Activated CD8-positive, alpha-beta memory T cell treated with anti-CD3 and anti-CD28 coated beads for 4 hours (primary cell): ENCODE measurements around the gene DCXR.

Experiments
- DNase-seq, 2 donors: peaks; one replicate each; pipeline ENCODE4 v3.0.0-alpha.2; 2020; ENCODE audit warnings: low read depth in 2 of 2

The DCXR gene

DNA sequence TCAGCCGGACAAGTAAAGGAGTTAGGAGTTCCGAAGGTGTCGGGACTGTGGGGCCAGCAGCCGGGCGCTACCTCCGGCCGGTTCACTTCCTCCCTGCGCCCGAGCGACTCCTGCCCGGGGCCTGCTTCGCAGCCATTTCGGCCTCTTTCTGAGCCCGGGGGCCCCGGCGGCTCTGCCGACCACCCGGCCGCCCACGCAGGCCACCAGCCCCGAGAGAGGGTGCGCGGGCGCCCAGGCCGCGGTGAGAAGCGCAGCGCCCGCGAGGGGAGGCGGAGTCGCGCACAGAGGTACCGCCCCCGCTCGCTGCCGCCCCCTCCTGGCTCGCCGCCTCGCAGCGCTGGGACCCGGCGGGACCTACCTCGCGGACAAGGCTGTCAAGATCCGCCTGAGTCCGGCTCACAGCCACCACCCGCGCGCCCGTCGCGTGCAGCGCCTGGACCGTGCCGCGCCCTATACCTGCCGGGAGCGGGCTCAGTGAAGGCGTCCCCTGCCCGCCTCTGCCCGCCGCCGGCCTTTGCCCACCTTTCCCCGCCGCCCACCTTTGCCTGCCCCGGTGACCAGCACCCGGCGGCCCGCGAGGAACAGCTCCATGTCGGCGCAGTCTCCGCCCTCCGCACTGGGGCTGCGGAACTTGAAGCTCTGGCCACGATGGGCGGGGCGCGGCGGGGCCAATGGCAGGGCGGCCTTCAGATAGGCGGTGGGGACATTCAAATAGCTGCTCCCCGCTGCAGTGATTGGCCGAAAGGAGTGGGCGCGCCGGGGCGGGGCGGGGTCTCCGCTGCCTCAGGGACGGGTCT is at the start of gene DCXR:
TSS of gene DCXR (minus strand) at position 606 of the 797 bp plus-strand sequence. CDS start at position 591, 15 bp downstream.
- DNase-seq: peak; percentile 84 to 86

DNA sequence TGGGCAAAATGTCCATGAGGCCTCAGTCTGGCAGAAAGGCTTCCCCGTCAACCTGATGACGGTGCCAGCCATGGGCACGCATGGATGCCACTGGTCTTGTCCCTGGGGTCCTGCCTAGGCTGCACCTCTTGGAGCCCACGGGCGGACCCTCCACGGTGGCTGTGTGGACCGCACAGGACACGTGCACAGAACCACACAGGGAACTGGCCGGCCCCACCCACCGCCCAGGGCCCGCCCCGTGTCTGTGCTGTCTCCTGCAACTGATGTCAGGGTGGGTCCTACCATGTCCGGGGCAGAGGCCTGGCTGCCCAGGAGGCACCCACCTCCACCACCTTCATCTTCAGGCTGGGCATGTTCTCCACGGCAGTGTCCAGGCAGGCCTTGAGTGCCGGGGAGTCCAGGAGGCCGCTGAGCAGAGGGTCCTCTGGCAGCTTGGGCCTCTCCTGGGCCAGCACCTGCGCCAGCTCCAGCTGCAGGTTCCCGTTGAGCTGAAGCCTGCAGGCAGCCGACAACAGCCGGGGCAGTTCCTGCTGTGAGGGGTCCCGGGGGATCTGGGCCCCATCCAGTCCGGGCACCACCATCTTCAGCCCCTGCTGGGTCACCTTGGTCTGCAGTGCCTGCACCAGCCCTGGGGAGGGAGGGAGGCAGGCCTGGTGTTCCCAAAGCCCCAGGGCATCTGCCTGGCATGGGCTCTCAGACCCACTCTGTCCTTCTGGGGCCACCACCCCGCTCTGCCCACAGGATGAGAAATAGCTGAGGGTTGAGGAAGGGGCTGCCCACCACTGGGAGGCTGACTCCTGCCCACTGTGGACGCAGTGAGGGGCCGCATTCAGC is 48.7 kb upstream of the DCXR start:
- no peak for DNase-seq

DNA sequence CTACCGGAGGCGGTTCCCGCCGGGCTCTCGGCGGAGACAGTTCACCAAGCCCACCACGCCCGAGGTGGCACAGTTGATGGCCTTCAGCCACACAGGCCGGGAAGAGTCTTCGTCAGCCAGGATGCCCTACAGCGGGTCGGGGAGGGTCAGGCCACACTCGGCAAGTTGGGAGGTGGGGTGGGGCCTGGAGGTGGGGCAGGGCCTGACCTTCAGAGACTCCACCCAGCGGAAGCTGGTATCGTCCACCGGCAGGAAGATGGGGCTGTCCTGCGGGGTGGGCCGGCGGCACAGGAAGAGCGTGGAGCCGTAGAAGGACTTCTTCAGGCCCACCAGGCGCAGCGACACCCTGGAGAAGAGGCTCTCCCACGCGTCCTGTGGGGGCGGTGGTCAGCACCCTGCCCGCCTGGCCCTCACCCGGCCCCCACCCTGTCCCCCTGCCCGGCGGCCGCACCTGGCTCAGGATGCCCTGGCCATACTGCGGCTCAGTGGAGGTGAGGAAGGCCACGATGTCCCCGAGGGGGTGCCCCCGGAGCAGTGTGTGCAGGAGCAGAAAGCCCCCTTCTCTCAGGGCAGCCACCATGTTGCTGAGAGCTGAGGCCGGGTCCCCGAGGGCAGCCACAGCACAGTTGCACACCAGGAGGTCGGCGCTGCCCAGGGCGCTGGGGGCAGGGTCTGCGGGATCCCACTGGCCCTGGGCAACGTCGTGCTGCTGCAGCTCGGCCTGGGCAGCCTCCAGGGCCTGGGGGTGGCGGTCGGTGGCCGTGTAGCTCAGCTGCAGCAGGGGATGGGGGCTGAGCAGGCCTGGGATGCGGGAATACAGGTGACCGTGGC is 47.7 kb upstream of the DCXR start:
- no peak for DNase-seq

DNA sequence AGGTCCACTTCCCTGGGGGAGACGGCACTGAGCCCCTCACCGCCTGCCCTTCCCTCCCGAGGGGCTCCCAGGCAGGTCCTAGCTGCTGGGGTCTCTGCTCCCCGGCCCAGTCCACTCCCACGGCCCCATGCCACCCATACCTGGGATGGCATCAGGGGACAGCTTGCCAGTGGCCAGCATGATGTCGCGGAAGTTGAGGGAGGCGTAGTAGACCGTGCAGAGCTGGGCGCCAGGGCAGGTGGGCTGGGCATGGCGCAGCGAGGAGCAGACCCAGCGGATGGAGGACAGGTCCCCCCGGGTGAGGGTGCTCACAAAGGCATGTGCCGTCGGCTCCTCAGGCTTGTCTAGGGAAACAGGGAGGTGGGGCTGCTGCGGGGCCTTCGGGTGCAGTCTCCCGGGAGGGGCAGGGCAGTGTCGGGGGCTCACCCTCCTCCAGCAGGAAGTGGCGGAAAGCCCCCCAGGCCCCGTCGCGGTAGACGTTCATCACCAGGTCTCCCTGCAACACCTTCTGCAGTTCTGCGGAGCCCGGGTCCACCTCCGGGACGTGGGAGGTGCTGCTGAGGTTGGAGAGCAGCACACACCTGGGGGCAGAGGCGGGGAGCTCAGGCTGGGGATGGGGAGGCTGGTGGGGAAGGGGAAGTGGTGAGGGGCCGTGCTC is 47.0 kb upstream of the DCXR start:
- no peak for DNase-seq

DNA sequence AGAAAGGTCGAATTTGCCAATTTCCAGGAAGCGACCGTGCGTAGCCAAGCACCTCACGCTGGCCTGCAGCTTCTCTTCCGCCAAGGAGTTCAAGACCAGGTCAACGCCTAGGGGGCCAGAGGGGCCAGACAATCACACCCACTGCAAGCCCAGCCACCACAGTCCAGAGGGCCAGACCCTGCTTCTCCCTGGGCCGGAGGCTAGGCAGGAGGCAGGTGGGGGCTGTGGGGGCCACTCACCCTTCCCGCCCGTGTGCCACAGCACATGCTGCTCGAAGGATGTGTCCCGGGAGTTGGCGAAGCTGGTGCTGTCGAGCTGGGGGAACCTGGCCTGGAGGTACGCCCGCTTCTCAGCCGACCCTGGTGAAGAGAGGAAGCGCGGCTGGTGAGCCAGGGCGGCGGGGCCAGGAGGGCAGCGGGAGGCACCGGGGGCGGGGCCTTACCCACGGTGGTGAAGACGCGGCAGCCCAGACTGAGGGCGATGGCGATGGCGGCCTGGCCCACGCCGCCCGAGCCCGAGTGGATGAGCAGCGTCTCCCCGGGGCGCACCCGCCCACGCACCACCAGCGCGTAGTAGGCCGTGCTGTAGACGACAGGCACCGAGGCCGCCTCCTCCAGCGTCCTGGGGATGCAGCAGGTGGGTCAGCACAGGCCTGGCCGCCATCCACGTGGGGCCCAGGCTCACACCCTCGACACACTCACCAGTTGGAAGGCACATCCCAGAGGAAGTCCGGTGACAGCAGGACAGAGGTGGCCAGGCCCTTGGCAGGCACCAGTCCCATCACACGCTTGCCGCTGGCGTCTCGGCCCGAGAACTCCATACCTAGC is 46.2 kb upstream of the DCXR start:
- no peak for DNase-seq

DNA sequence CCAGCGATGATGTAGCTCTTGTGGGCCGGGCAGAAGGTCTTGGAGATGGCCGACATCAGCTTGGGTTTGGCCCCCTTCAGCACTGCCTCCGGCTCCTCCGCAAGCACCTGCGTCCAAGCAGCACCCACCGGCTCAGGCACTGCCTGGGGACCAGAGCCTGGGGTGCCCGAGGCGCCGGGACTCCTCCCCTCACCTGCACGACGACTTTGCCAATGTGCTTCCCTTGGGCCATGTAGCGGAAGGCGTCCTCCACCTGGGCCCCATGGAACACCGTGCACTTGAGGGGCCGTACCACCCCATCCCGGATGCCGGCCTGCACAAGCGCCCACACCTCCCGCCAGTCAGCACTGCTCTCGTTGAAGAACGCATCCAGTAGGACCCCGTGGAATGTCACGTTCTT is 45.5 kb upstream of the DCXR start:
- DNase-seq: no peak

DNA sequence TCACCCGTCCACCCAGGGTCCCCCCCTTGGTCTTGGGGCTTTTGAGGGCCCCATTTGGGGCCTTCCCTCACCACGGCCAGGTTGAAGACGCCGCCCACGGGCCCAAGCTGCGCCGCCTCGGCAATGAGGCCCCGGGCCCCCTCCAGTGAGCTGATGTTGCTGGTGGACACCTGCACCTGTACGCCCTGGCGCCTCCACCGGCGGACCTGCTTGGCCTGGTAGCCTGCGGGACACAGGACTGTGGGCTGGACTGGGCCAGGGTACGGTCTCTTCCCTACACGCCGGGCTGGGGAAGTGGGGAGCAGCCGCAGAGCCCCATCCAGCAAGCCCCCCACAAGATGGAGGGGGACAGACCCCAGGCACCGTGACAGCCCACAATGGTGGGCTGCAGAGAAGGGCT is 45.0 kb upstream of the DCXR start:
- DNase-seq: no peak

DNA sequence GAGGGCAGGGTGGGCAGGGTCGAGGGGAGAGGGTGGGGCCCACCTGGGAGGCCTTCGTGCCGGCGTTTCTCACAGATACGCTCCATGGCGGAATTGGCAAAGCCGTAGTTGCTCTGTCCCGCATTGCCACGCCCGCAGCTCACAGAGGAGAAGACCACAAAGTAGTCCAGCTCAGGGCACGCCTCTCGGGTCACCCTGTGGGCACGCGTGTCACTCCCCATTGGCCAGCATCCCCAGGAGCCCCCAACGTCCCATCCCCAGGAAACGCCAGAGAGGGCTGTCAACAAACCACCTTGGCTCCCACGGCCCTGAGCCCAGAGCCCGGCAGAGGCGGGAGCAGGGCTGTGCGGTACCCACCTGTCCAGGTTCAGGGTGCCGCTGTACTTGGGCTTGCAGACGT is 44.5 kb upstream of the DCXR start:
- no peak for DNase-seq

DNA sequence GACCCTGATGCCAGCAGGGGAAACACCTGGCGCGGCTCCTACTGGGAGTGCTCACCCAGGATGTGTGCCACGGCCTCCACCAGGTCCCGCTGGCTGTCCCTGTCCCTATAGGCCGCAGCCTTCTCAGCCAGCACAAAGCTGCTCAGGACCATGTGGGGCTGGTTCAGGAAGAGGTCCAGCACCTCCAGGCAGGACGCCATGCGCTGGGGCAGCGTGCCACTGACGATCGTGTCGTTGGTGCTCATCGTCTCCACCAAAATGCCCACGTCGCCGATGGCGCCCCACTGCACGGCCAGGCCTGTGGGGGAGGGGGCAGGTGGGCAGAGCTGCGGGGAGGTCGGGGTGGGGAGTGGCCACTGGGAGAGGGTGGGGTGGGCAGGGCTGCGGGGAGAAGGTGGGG is 44.0 kb upstream of the DCXR start:
- no peak for DNase-seq

DNA sequence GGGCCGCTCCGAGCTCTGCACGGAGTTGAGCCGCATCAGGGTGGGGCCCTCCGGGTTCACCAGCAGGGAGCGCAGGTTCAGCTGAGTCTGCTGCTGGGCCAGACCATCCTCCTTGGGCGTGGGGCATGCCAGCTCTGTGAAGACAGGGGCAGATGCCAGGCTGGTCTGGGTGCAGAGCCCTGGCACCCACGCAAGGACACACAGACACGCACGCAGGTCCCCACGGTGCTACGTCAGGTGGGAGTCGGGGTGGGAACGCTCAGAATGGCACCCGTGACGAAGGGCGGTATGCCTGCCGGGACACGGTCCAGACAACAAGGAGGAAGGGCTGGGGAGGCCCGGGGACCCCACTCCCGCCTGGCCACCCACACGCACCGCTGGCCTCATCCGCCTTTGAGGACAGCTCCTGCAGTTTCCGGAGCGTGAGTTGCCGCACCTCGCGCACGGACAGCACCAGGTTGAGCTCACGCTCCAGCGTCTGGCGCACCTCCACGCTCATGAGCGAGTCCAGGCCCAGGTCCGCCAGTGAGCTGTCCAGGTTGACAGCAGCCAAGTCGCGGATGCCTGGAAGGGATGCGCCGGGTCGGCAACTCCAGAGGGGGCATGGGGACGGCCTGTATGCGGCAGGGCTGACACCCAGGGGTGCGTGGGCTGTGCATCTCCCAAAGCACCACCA is 43.4 kb upstream of the DCXR start:
- no peak for DNase-seq

DNA sequence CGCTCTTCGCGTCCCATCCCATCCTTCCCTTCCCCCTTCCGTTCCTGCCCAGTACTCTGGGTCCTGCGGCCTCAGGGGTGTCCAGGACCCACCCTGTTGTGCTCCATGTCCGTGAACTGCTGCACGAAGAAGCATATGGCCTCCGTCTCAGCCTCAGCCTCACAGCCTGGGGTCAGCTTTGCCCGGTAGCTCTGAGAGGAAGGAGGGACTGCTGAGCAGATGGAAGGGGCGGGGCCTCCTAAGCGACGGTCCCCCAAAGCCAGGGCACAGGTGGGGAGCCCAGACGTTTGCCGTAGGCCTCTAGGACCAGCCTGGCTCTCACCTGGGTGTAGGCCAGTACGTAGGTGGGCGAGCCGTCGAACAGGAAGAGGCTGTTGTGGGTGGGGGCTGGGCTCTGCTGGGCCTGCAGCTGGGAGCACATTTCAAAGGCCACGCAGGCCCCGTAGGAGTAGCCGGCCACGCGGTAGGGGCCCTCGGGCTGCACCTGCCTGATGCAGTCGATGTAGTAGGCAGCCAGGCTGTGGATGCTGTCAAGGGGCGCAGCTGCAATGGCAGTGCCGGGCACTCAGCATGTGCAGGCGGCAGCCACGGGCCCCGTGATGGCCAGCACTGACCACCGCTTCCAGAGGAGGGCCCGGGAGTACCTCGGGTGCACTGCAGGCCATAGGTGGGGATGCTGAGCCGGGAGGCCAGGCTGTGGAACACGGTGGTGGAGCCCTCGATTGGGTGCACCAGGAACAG is 42.7 kb upstream of the DCXR start:
- no peak for DNase-seq

DNA sequence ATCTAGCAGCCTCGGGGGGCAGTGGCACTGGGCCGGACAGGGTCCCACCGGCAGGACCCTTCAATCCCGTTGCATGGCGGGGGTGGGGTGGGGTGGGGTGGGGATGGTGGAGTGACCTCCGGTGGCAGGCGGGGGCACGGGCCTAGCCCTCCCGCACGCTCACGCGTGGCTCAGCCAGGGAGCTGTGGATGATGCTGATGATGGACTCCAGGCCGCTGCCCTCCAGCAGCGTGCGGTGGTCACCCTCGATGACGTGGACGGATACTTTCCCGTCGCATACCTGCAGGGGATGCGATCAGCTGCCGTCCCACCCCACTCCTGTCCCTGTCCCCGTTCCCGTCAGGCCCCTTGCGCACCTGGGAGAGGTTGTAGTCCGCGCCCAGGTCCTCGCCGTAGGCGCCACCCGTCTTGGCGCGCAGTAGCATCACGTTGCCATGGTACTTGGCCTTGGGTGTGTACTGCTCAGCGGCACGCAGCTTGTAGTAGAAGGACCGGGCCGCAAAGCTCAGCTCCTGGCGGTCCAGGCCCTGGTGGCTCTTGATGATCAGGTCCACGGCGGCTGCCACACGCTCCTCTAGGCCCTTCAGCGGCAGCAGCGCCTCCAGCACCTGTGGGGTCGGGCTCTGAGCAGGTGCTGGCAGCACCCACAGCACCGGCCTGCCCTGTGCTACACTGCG is 41.6 kb upstream of the DCXR start:
- DNase-seq: no peak

DNA sequence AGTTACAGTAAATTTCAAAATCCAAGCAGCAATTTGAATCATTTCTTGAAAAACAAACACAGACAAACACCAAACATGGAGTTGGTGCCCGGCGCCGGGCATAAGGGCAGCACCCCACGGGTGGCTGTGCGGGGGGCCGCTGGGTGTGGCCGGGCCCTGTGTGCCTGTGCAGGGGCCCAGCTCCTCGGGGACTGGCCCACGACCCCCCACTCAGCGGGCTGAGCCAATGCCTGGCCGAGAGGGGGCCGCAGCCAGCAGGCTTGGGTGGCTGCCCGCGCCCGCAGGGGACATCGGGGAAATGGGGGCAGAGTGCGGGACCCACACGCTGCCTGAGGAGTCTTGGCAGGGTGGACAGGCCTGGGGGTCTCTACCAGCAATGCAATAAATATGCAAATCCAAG is 40.9 kb upstream of the DCXR start:
- DNase-seq: no peak

DNA sequence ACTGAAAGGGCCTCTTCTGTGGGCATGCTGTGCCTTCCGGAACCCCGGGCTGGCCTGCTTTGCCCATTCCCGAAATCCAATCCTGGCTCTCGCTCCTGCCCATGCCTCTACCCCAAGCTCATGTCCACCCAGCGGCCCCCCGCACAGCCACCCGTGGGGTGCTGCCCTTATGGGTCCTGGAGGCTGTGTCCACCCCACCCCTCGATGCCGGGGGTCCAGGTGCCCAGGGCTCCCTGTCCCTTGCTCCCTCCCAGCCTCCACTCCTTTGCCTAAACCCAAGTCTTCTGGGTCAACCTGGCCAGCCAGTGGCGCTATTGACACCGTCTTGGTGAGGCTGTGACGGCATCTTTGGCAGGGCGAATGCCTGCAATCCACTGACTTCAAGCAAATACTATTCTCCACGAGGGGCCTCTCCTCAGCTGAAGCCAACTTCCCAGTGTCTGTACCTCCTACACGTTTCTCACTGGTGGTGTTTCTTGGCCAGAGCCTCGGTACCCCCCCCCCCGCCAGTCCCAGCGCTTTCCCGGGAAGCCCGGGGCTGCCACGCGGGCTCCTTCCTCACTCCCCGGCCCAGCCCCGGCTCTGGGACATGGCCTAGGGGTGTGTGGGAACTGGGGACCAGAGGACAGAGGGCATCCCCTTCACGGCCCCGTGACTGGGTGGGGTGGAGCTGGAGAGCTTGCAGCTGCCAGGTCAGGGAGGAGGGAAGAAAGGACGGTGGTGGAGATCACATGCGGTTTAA is 40.3 kb upstream of the DCXR start:
- no peak for DNase-seq

DNA sequence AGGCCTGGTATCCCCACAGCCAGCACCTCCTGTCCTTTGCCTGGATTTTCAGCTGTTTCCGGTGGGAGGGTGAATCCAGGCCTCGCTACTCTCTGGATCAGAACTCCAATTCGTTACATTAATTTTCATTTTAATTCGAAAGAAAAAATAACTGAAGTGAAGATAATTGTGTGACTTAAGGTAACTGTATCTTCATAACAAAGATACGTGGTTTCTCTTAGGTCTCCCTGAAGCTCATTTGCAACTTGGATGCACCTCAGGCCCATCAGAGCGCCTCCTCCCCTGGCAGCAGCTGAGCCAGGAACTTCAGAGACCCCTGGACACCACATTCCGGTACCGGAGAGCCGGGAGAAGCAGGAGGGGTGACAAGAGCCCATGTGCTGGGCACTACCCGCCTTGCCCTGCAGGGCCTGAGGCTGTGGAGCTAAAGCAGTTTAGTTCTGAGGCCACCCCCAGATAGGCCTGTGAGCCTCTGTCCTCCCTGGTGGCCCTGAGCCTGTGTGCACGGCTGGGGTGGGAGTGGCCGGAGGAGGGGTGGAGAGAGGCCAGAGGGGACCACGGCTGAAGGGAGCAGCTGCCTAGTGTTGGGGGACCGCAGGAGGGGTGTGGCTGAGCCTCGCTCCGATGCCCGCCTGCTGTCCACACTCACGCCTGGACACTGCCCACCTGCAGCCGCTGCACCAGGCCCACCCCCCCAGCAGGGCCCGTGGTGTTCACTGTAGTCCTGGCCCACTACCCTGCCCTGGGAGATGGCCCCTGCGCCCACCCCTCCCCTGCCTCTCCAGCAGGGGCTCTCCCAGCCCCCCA is 39.5 kb upstream of the DCXR start:
- no peak for DNase-seq

DNA sequence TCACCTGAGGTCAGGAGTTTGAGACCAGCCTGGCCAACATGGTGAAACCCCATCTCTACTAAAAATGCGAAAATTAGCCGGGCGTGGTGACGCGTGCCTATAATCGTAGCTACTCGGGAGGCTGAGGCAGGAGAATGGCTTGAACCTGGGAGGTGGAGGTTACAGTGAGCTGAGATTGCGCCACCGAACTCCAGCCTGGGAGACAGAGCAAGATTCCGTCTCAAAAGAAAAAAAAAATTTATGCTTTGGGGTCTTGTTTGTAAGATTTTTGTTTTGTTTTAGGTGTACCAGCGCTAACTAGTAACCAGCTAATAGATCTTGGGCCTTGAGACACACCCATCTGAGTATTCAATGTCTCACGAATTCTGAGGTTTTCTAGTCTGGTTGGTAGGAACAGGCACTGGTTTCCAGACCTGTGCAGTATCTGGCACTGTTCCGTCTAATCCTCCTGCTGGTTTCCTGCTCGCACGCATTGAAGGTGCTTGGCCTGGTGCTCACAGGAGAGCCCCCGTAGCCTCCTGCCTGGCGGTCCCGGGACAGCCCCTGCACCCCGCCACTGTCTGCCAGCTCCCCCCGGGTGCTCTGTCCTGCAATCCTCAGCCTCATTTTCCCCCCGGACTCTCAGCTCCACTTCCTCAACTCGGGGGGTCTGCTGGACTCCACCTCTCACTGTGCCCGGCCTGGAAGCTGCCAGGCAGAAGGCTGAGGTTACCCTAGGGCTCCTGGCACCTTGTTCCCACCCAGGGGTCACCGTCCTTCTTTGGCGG is 38.7 kb upstream of the DCXR start:
- DNase-seq: no peak

DNA sequence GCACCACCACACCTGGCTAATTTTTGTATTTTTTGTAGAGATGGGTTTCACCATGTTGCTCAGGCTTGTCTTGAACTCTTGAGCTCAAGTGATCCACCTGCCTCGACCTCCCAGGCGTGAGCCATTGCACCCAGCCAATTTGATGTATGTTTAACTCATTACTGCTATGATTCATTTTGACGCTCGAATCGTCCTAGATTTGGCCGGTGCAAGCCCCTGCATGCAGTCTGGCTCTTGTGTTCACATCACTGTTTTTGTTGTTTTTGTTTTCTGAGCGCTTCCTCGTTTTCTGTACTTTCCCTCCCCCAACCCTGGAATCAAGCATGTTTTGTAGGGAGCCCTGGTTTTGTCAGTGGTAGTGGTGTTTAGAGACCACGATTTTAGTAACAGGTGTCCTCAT is 35.9 kb upstream of the DCXR start:
- DNase-seq: no peak
